ENCODE results near the gene PDZK1.
"Not testable (repeated sequence)": the region's sequence is repeated elsewhere in the genome, so short reads cannot be mapped to it uniquely, and the experiment has no call there.

The PDZK1 gene

DNA sequence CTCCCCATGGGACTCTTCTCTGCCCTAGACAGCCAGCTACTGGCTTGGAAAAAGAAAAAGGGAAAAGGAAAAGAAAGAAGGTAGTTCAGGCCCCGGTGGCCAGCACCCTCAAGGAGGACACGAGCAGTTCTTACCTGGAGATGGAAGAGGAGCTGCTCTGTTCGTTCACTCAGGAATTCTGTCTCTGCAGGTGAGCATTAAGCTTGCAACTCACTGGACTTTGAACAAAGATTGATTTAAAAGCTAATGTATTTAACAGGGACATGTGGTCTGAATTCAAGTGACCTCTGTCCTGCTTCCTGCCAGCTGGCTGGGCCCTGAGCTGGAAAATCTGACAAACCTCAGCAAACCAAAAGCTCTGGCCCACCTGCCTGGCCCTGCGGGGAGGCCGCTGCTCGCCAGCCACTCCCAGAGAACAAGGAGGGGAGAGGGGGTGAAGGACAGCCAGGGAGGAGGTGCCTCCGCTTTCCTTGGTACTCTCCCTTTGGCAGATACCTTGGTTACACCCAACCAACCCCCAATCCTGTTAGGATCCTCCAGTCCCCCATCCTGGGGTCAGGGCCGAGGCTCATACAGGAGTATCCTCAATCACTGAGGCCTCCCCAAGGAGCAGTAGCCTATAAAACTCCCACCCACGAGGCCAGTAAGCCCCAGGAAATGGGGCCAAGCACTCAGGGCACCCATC is at the start of gene PDZK1:
PDZK1 (minus strand) TSS at position 186 of the 685 bp plus-strand sequence. CDS start 19,347 bp downstream, outside the sequence.
- no peak for DNase-seq

GRCh38 chr1:145751491-145752037 is 44.4 kb upstream of the PDZK1 start:
- peak; percentile 22 for DNase-seq

DNA sequence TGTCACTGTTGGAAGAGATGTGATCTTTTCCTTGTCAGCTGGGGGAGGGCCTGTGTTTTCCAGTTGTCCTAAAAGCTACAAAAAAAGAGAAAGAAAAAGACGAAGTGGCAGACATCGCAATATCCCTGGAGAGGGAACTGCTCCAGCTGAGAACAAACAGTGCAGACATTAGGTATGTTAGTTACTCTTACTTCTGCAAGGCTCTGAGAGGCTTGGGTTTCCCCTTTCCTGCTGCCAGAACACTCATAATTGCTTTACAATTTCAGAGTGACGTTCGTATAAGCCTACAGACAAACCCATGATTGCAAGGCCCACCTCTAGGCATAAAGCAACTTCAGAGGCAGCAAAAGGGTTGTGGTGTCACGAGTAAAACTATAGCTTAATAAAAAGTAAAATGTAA is 43.3 kb upstream of the PDZK1 start:
- peak; percentile 55 for DNase-seq

- DNase-seq, result peak; percentile 10
Measured at GRCh38 chr1:145747398-145748247, 40.5 kb upstream of the PDZK1 start.

DNA sequence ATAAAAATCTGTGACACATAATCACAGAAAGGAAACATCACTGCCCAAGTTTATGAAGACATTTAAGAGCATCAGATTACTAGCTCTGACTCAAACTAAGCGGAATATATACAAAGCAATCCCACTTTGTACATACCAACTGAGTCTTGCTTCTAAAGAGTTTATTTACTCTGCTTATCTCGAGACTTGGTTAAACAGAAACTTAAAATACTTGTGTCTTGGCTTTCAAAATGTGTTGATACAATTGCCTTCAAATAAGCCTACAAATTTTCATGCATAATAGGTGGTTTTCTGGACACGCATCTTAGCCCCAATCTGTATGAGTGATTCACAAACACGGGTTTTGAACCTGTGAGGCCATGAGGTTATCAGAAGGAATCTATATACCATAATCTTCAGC is 33.1 kb upstream of the PDZK1 start:
- DNase-seq, result no peak

DNA sequence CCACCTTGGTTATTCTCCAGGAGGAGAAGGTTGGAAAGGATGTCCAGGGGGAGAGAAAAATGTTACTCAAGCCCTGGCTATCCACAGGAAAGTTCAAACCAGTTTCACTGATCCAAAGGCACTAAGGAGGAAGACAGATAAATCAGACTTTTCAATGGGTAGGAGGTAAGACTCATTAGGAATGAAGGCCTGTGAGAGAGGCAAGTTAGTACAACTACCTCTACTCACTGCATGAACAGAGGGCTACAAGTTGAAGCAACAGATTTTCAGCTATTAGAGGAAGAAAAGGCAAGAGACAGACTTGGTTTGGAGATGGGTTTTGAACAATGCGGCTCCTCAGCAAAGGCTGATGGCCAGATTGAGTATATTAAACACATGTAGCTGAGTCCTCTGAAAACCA is 29.0 kb upstream of the PDZK1 start:
- DNase-seq, result no peak

DNA sequence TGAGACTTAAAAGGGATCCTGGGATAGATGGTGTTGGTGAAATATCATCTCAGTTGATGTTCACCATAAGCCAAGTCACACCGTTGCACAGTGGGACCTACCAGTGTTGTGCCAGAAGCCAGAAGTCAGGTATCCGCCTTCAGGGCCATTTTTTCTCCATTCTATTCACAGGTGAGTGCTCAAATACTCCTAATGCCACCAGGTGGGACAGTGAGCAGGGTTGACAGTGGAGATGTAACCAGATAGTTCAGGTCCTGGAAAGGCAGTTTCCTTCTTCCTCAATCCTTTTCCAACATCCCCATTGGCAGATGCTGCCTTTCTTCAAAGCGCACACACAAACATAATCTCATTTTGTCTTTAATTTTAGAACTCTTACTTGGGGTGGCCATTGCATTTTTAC is 23.7 kb upstream of the PDZK1 start:
- no peak for DNase-seq

GRCh38 chr1:145730467-145730866 is 23.3 kb upstream of the PDZK1 start:
- no peak for DNase-seq

DNA sequence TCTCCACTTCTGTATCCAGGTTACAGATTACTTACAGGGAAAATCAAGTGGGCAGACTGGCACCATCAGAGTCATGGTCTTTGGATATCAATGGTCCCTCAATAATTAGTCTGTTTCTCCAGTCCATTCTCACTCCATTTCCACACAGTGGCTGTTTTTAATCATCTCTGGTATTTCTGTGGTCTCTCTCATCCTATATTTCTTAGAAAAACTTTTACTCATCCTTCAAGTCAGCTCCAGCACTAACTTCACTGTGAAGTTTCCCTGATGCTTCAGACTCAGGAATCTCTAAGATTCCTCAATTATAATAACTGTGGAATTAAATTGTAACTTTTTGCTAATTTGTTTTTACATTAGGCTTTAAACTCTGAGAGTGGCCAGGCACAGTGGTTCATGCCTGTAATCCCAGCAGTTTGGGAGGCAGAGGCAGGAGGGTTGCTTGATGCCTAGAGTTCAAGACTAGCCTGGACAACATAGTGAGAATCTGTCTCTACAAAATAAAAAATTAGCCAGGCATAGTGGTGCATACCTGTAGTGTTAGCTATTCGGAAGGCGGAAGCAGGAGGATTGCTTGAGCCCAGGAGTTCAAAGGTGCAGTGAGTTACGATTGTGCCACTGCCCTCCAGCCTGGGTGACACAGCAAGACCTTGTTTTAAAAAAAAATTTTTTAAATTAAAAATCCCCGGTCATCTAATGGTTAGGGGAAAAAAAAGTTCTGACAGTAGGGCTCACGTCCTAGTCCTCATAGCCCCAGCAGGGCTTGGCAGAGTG is 22.7 kb upstream of the PDZK1 start:
- no peak for DNase-seq

GRCh38 chr1:145729196-145729595 is 22.0 kb upstream of the PDZK1 start:
- no peak for DNase-seq

DNA sequence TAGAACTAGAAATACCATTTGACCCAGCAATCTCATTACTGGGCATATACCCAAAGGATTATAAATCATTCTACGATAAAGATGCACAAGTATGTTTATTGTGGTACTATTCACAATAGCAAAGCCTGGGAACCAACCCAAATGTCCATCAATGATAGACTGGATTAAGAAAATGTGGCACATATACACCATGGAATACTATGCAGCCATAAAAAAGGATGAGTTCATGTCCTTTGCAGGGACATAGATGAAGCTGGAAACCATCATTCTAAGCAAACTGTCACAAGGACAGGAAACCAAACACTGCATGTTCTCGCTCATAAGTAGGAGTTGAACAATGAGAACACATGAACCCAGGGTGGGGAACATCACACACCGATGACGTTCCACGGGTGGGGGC is 19.0 kb upstream of the PDZK1 start:
- DNase-seq, result not testable (repeated sequence)

GRCh38 chr1:145720878-145721671 is 13.9 kb upstream of the PDZK1 start:
- DNase-seq, result peak; percentile 25

DNA sequence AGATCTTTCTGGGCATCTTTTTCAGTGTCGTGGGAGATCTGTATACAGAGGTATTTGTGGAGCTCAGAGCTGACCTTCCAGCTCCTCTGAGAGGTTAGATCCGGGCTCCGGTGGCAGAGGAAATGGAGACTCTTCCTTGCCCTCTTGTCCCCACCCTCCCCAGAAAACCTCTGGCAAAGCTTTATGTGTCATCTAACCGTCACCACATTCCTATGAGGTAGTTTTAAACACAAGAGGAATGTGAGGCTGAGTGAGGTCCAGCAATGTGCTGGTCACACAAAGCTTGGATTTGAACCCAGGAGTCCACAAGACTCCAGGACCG is 13.3 kb upstream of the PDZK1 start:
- no peak for DNase-seq

DNA sequence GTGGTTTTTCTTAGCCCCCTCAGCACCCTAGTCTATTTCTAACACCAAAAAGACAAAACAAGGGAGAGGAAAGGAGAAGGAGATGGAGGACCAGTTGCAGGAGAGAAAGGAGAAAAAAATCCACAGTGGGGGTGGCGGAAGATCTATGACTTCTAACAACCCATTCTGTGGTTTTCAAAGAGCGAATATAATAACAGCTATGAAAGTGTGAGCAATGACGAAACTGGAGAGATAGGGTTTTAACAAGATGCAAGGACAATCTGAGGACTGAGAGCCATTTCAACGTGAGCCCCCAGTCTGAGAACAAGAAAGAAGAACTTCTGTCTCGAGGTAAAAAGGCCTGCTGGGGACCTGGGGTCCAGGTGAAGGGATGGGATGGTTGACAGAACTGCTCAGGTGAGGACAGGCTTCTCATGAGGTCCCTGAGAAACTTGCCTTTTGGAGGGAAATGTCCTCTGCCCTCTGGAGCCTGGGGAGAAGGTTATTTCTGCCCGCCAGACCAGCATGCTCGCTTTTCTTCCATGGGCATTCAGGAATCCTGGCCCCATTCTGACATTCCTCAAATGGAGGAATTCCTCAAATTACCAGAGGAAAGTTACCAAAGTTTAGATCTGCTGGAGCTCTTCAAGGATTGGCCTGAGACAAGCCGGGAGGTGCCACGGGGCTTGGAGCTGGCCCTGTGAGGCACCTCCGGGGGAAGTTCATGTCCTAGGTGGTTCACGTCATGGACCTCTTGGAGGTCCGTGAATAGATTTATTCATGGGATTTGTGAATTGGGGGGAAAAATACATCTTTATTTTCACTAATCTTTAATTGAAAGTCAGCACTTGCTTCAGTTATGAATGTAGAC is 12.3 kb upstream of the PDZK1 start, which contains the start of gene CD160:
CD160 (plus strand) TSS at position 270 of the 850 bp plus-strand sequence. CDS start 8,829 bp downstream, outside the sequence.
- no peak for DNase-seq

GRCh38 chr1:145718465-145718864 is 11.3 kb upstream of the PDZK1 start:
- not testable (repeated sequence) for DNase-seq

DNA sequence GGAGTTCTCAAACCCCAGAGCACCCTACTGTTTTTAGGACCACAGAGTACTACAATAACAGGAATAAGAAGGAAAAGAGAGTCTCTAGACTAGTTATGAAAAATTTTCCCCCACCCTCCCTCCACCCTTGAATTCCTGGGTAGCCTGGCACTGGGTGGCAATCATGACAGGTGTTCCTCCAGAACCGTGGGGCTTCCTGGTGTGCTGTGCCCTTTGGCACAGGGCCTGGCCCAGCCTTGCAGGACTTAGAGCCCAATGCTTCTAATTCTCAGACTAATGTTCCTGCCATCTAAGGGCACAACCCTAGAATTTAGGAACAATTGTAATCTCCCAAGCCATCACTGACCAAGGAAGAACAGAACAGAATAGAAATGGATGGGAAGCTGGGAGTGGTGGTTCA is 10.7 kb upstream of the PDZK1 start:
- DNase-seq, result no peak

GRCh38 chr1:145716641-145717345 is 9.6 kb upstream of the PDZK1 start:
- no peak for DNase-seq

- DNase-seq, result no peak
Measured at GRCh38 chr1:145714524-145715111, 7.5 kb upstream of the PDZK1 start.

- no peak for DNase-seq
Measured at GRCh38 chr1:145711213-145711651, 4.1 kb upstream of the PDZK1 start.
